Right ventricle myocardium superior (tissue), 1 donor: ENCODE results near the gene MRPL16. TPM values are rescaled to one million over a fixed set of nuclear protein-coding genes. Genes with fewer than 3 reads are reported as not detected.

Source experiments
- ATAC-seq: fragments of 200-7000 bp; cut with Tn5 transposase; one replicate; pipeline ENCODE4 v1.9.1; 2020; ENCODE audit warnings: mild to moderate bottlenecking; ENCODE audit not compliant: poor library complexity
- DNase-seq: peaks from one replicate; pipeline ENCODE4 v3.0.0-alpha.2; 2020
- intact Hi-C: fragments of 100-400 bp; cut with DNase I; formaldehyde crosslinking; loops from one replicate; pipeline ENCODE4 v1.11.2; 2022
- total RNA-seq: library from RNA; stranded (reverse); fragmentation: NEBNext Ultra II Directional; extraction: Animal tissue kit (Norgen Biotek cat#: 25700); gene quantifications from one replicate; pipeline ENCODE4 v1.2.1, GENCODE V29; 2021
- donor health status: DM: no; HTN: yes; CAD: no; lungs with severe emphysema.

Gene MRPL16
- total RNA-seq, 1 donor from 2014 or later, result 95.3 TPM

DNA sequence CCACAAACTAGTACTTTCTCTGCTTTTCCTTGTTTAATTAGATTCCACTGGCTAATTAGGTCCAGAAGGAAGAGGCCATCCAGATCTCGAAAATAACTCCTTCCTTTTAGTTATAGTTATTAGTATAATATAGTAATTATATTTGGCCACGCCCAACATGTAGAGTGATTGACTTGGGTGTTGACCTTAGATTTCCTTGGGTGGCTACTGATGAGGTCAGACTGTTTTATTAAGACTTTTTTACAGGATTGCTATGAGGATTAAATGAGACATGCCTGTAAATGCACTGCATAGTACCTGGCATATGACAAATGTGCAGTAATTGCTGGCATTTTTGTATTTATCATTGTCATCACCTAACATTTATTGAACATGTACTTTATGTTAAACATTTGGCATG lies 28.5 kb downstream of the MRPL16 start:
- ATAC-seq (no peak), DNase-seq (no peak)
- intact Hi-C loops, result no loop called here

DNA sequence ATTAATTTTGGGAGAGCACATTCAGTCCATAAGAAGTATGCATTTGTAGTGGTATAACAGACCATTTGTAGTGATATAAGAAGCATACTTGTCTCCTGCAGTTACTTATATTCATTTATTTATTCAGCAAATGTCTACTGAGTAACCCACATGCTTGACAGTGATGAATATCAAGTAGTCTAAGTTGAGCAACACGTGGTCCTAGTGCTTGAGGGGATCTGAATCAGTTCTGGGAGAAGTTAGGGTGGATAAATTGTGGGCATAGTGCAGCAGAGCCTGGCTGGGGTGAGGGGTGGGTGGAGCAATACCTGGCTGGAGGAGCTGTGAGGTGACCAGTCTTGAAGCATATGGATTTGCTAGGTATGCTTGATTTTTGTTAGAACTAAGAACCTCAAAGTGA lies 31.1 kb downstream of the MRPL16 start:
- ATAC-seq (no peak), DNase-seq (no peak)
- intact Hi-C loops, result no loop called here

DNA sequence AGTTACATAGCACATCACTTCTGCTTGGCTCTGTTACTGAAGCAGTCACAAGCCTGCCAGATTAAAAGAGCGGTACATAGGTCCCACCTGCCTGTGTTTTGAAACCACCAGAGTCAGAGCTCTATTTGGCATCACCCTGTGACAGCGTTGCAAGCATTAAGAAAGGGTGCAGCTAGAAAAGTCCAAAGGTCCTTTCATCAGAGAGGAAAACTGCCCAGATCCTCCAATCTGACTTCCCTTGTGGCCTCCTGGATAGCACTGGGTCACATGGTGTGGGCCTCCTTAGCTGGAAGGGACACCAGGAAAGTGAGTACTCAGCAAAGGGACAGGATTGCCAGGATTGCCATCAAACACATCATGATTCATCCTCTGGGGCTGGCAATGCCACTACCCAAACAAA lies 32.5 kb downstream of the MRPL16 start:
- intact Hi-C loops, result no loop called here
- ATAC-seq, result no peak

DNA sequence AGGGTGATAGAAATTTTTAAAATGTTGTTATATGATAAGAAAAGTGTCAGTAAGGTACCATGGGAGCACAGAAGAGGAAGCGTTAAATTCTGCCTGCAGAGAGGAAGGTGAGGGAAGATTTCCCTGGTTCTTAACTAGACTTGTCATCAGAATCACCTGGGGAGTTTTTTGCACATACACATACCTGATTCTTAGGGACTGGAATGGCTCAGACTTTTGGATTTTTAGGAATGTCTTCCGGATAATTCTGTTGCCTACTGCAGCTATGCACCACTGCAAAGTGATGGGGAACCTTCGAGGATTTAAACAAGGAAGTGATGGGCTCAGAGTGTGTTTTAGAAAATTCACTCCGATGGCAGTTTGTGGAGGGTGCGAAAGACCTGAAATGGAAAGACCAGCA lies 33.5 kb downstream of the MRPL16 start:
- intact Hi-C loops, result no loop called here
- DNase-seq (no peak), ATAC-seq (no peak)

More for the DNA sequence above, 32.5 kb downstream of the MRPL16 start:
- no peak for DNase-seq

DNA sequence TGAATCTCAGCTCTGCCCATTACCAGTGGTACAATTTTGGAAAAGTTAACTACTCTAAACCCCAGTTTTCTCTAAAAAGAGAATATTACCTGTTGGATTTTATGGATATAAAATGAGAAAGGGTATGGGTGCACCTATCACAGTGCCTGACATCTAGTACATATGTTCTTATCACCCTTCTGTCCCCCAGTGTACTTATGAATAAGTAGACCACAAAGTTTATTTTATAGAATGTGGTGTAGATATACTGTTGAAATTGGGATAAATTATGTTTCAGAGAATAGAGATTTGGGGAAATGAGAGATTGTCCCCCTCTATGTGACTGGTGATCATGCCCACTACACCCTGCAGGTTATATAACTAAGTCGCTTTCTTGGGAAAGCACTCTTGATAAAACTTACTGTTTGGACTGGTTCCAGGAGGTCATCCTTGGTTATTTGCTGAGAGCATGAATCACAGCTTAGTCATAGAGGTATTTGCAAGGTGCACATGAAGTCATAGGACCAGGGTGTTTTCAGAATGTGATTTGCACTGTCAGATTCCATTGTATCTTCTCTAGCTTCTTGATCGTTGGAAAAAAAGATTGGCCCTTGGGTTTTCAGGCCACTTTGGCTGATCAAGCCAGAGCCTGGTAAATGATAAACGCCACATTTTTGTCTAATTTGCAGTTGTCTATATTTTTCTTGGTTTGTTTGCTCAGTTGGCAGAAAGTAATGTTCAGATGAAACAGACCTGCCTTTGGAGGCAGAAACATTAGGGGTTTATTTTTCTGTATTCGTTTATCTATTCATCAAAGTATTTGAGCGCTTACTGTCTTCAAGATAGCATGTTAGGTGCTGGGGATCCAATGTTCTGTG lies 34.1 kb downstream of the MRPL16 start:
- intact Hi-C loops, result no loop called here
- ATAC-seq (no peak), DNase-seq (no peak)

DNA sequence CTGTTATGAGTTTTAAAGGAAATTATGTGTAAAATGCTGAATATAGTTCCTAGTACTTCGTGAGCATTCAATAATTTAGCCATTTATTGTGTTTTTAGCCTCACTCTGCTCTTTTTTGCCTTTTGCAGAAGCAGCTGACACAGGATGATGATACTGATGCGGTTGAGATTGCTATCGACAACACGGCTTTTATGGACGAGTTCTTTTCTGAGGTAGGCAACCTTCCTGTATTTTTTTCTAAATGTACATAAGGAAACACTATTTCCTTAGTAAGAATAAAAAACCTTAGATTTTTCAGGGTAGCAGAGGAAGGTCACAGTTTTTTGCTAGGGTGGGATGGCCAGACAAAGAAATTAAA lies 37.5 kb downstream of the MRPL16 start:
- ATAC-seq, result no peak
- intact Hi-C loops, result no loop called here
- DNase-seq, result no peak

DNA sequence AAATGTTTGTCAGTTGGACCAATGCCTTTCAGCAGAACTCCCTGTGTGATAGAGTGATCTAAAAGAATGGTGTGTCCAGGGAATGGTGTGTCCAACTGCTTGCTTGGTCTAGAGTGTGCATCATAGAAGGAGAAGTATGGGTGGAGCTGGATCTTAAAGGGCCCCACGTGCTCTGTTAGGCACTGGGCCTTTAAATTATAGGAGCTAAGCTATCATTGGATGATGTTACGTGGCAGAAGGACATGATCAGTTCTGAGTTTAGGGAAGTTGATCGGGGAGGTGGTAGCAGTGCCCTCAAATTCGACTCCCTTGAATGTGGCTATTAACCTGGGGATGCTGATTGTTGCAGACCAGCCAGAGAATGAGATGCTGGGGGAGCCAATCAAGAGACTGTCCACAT lies 39.0 kb downstream of the MRPL16 start:
- ATAC-seq, result no peak
- intact Hi-C loops, result no loop called here
- DNase-seq, result no peak

DNA sequence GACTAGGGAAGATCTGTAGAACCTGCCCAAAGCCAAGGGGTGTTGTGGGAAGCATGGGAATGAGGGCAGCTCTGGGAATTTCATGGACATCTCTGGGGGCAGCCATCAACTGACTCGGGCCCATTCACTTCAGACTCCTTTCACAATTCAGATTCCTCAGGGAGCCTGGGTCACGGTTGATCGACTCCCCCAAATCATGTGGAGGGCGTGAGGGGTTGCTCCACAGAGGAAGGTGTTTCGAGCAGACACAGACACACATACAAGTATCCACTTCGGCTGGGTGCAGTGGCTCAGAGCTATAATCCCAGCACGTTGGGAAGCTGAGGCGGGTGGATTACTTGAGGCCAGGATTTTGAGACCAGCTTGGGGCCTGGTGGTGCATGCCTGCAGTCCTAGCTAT lies 39.7 kb downstream of the MRPL16 start:
- intact Hi-C loops, result no loop called here
- ATAC-seq (no peak), DNase-seq (no peak)

DNA sequence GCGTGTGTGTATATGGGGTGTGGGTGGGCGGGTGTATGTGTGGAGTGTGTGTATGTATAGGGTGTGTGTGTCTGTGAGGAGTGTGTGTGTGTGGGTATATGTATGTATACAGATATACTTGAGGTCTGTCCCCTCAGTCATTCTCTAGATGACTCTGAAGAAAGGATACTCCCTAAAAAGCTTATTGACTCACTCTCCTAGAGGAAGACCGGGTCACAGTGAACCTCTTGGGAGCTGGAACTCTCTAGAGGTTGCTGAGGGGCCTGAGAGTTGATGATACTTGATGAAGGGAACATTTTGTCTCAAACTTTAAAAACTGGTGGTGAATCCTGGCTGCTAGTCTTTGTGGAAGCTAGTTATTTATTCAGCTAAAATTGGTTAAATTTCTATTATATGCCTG lies 40.3 kb downstream of the MRPL16 start:
- DNase-seq, result no peak
- intact Hi-C loops, result no loop called here
- peak; percentile 31 for ATAC-seq

DNA sequence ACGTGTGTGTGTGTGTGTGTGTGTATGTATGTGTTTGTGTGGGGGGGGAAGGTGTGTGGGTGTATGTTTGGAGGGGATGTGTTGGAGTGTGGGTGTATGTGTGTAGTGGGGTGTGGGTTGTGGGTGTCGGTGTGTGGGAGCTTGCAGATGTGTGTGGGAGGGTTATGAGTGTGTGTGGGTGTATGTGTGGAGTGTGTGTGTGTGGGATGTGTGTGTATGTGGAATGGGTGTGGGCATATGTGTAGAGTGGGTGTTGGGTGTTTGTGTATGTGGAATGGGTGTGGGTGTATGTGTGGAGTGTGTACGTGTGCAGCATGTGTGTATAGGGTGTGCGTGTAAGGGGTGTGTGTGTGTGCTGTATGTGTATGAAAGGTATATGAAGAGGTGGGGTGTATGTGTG lies 40.8 kb downstream of the MRPL16 start:
- ATAC-seq (no peak), DNase-seq (no peak)
- intact Hi-C loops, result no loop called here

DNA sequence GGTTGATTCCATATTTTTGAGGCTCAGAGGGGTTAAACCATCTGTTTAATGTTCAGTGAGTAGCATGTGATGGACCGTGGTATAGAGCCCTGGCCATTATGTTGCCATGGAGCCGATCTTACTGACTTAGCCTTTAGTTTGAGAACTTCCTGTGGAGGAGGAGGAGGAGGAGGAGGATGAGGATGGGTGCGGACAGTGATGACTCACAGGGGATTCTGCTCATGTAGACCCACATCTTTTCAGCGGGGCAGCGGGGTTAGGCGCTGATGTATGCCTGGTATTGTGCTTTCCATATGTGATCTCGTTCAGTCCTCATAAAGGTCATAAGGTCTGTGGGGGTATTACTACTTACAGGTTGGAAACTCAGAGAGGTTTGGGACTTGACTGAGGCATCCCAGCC lies 41.5 kb downstream of the MRPL16 start:
- DNase-seq, result no peak
- ATAC-seq, result no peak
- intact Hi-C loops, result no loop called here

DNA sequence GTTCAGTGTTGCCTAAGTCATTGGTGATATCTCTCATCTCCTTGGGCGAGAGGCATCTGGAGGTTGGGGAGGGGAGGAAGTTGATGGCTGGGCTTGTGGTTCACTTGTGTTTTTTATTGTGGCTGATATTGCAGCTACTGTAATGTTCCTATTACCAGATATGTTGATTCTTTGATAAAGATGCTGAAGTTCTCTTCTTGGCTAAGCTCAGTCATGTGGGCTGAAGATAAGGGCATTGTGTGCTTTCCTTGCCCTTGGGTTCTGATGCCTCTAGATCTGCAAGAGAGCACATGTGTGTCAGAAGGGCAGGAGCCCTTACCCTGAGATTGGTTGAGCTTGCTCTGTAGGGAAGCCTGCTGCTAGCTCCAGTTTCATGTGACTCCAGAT lies 43.4 kb downstream of the MRPL16 start:
- intact Hi-C loops, result no loop called here
- no peak for ATAC-seq

DNA sequence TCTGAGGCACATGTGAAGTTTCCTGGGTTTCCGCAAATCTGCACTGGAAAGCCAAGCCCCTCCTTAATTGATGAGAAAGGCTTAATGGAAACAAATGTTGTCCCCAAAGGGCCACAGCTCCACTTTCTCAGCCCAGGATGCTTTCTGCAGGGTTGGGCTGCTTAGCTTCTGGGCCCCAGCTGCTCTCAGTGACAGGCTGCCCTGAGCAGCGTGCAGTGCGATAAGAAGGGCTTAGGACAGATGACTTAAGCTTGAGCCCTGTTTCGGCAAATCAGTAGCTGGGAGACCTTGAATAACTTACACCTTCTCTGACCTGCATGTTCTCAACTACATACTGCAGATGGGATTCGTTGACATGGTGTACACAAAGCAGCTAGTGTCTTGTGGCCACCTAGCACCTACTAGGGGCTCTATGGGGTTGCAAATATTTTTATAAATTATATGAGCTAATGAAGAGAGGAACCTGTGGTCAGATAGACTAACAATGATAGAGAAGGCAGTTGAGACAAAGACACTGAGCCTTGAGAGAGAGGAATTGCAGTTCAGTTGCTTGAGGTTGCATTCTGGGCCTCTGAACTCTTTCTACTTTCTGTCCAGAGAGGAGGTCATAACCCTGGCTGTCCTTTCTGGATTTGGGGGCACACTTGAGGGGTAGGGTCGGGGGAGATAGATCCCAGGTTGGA lies 43.9 kb downstream of the MRPL16 start:
- ATAC-seq, result peak; percentile 50
- intact Hi-C loops, result no loop called here
- no peak for DNase-seq

More for the DNA sequence above, 43.4 kb downstream of the MRPL16 start:
- DNase-seq, result no peak

DNA sequence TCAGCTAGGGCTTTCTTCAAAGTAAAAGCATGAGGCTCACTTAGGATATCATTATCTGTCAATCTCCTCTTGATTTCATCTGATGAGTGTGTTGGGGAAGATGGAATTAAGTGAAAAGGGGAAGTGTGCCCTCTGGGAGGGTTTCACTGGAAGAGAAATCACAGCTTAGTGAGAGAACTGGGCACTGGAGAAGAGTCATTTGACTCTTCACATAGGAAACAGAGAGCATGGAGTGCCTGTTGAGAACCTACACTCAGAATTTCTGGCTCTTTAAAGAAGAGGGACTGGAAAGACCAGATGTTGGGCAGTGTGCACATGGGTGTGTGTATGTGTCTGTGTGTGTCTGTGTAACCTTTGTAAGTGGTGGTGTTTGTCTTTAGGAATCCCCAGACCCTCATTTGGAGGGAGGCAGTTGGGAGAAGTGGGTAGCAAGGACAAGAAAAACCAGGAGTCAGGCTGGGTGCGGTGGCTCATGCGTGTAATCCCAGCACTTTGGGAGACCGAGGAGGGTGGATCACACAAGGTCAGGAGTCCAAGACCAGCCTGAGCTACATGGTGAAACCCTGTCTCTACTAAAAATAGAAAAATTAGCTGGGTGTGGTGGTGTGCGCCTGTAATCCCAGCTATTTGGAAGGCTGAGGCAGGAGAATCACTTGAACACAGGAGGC lies 45.4 kb downstream of the MRPL16 start:
- no peak for ATAC-seq
- no peak for DNase-seq
- intact Hi-C loops, result no loop called here

DNA sequence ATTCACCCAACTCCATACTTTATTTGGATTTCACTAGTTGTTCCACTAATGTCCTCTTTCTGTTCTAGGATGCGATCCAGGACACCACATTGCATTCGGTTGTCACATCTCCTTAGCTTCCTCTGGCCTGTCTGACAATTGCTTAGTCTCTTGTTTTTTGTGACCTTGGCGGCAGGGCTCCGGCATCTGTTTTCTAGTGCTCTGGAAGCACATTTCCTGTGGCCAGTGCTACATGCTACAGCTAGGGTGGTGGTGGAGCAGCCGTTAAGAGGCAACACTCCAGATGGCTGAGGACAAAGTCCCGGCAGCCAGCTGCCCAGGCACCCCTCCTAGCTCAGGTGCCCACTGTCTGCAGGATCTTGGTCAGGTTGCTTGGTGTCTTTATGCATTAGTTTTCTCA lies 48.6 kb downstream of the MRPL16 start:
- ATAC-seq (peak; percentile 64), DNase-seq (no peak)
- intact Hi-C loops, result no loop called here

DNA sequence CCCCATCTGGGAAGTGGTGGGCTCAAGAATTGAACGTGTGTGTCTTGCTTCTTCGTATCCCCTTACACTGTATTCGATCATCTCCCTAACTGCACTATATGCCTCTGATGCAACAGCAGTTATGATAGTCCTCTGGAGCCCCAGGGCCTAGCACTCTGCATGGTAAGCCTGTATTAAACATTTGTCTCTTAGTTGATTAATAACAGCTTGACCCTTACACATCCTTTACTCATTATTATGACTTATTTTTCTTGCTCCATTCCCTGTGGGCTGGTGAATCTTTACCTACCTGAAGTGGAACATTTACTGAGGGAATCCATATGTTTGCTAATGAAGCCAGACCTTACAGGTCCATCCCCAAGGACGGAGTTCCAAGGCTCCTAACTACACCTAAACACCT lies 49.8 kb downstream of the MRPL16 start:
- intact Hi-C loops, result no loop called here
- DNase-seq (no peak), ATAC-seq (no peak)

DNA sequence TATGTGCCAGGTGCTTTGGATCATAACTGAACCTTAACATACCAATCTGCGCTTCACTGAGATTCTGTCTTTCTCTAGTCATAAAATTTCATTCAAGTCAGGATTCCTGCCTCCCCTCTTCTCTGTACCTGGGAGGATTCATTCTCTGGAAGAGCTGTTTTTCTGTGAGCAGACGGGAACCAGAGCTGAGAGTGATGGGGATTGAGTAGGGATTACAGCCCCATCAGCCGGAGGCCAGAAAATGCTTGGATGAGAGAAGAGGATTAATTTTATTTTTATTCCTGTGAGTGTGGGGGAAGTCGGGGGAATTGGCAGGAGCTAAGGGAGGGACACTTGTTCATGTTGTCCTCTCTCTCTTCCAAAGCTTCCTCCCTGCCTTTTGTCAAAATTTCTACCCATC lies 50.7 kb downstream of the MRPL16 start:
- intact Hi-C loops, result no loop called here
- DNase-seq (no peak), ATAC-seq (no peak)

DNA sequence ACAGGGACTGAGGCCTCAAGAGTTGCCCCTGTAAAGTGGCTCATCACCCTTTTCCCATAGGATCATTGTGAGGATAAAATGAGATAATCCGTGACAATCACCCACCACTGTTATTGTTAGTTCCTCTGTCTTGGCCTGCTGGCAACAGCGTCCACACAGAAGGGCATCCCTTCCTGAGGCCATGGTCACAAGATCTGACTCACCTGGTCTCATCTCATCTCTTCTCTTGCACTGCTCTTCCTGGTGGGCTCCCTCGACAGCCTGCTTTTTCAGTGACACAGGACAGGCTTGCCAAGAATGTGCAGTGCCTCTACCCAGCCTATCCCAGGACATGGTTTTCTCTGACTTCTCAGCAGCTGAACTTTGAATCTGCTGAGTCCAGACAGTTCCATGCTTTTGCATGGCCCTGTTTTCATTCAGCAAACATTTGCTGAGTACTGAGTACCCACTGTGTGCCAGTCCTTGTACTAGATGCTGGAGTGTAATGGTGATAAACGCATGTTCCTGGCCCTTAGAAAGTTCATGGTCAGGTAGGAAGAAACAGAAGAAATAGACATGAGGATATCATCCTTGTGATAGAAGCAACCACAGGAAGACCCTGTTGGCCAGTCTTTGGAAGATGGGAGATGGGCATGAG lies 52.1 kb downstream of the MRPL16 start:
- DNase-seq, result no peak
- intact Hi-C loops, result no loop called here
- no peak for ATAC-seq

DNA sequence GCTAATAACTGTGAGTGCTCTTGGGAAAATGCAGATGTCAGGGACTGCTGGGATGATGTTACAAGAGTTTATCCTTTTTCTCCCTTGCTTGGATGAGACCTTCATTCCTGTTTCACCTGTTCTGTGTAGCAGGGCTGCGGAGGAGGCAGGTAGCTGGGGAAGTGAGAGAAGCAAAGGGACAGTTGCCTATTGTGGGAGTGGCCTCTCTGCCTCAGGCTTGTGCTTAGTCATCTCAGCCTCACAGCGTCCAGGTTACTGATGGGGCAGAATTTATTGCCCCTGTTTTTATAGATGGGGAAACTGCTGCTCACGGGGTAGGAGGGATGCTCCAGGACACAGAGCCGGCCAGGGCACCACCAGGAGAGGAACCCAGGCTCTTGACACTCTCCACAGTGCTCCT lies 53.7 kb downstream of the MRPL16 start:
- intact Hi-C loops, result no loop called here
- ATAC-seq (no peak), DNase-seq (no peak)

DNA sequence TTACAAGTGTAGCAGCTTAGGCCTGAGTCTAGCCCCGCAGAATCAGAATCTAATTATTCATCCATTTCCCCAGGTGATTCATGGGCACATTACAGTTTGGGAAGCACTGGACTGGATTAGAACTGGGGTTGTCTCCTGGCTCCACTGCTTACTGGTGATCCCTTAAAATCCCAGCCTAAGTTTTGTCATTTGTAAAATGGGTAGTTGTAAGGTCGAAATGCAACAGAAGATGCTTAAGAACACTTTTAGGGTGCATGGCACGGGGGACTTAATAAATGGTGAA lies 54.1 kb downstream of the MRPL16 start:
- intact Hi-C loops, result no loop called here
- ATAC-seq (no peak), DNase-seq (no peak)
